Activated CD4-positive, alpha-beta T cell treated with anti-CD3 and anti-CD28 coated beads for 4 hours (primary cell): ENCODE results near the gene RETREG2.
A peak's percentile ranks its signal among the peaks of the same experiment; 100 is the strongest.
"Not testable (repeated sequence)": the region's sequence is repeated elsewhere in the genome, so short reads cannot be mapped to it uniquely, and the experiment has no call there.

Experiments used
- DNase-seq, 2 donors: peaks; one replicate each; pipeline ENCODE4 v3.0.0-alpha.2; 2020

The RETREG2 gene

DNA sequence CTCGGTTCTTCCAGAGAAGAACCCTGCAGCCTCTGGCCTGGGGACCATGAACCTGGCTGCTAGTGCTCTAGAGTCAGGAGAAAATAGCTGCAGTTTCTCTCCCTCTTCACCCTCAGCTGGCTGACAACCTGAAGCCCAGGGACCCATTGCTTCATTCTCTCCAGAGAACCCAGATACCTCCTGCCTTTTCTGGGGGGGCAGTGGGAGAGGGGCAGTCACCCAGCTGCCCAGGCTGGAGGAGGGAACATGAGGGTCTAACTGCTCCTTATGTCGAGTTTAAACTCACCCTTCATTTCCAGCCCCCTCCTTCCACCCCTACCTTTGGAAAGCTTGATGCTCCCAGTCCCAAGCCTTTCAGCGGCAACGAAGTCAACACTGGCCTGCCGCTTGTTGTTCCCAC lies 20.9 kb downstream of the RETREG2 start:
- DNase-seq: no peak

GRCh38 chr2:219199470-219200211 lies 21.6 kb downstream of the RETREG2 start:
- no peak for DNase-seq

- not testable (repeated sequence) for DNase-seq
These were observed 22.6 kb downstream of the RETREG2 start for GRCh38 chr2:219200502-219201326.

- DNase-seq: not testable (repeated sequence)
These were observed 23.3 kb downstream of the RETREG2 start for GRCh38 chr2:219201331-219201730.

DNA sequence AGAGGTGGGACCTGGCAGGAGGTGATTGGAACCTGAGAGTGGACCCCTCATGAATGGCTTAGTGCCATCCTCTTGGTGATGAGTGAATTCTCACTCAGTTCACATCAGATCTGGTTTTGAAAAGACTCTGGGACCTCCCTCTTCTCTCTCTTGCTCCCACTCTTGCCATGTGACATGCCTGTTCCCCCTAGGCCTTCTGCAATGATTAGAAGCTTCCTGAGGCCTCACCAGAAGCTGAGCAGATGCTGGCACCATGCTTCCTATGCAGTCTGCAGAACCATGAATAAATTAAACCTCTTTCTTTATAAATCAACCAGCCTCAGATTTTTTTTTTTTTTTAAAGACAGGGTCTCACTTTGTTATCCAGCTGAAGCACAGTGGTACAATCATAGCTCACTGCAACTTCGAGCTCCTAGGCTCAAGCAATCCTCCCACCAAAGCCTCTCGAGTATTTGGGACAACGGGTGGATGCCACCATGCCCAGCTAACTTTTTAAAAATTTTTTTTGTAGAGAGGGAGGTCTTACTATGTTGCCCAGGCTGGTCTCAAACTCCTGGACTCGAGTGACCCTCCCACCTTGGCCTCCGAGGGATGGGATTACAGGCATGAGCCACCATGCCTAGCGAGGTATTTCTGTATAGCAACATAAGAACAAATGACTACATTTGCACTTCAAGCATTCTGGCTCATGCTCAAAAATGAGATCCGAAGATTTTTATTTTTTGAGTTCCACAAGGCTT lies 26.5 kb downstream of the RETREG2 start:
- no peak for DNase-seq

- DNase-seq: no peak
These were observed 27.1 kb downstream of the RETREG2 start for GRCh38 chr2:219205165-219205538.

DNA sequence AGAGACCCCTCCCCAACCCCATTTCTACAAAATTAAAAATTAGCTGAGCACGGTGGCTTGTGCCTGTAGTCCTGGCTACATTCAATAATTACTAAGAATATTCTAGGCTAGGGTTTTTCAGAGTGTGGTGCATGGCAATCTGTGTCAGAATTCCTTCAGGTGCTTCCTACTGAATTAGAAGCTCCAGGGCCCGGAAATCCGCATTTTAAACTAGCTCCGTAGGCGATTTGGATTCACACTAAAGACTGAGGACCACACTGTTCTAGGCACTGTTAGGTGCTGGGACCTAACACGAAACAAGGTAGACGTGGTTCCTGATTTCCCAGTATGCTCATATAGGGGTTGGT lies 27.9 kb downstream of the RETREG2 start:
- DNase-seq: no peak

- peak; percentile 94 to 95 for DNase-seq
These were observed 28.5 kb downstream of the RETREG2 start, which contains the start of gene ZFAND2B for GRCh38 chr2:219206328-219207133. TSS of gene ZFAND2B (plus strand) at chr2:219206782. CDS start at chr2:219206988, 206 bp downstream.

DNA sequence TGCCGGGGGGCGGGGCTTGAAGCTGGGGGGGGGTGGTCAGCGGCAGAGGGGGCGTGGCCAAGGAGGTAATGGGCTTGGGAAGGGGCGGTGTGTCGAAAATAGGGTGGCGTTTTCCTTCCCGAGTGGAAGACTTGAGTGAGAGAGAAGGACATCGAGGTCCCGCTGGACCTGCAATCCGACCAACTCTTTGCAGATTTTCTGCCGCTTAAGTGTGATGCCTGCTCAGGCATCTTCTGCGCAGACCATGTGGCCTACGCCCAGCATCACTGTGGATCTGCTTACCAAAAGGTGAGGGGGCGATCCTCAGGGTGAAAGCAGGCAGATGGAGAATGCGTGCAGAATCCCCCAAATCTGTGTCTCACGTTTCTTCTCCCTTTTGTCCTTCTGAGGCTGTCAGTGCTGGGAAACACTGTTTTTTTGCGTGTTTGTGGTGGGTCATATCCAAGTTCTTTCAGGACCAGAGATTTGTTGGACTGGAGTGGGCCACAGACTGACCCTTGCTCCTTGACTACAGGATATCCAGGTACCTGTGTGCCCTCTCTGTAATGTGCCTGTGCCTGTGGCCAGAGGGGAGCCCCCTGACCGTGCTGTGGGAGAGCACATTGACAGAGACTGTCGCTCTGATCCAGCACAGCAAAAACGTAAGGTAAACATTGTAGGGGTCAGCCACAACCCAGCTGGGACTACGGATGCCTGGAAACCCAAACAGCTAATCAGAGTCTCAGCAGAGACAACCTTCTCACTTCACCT lies 29.2 kb downstream of the RETREG2 start:
- DNase-seq: no peak

DNA sequence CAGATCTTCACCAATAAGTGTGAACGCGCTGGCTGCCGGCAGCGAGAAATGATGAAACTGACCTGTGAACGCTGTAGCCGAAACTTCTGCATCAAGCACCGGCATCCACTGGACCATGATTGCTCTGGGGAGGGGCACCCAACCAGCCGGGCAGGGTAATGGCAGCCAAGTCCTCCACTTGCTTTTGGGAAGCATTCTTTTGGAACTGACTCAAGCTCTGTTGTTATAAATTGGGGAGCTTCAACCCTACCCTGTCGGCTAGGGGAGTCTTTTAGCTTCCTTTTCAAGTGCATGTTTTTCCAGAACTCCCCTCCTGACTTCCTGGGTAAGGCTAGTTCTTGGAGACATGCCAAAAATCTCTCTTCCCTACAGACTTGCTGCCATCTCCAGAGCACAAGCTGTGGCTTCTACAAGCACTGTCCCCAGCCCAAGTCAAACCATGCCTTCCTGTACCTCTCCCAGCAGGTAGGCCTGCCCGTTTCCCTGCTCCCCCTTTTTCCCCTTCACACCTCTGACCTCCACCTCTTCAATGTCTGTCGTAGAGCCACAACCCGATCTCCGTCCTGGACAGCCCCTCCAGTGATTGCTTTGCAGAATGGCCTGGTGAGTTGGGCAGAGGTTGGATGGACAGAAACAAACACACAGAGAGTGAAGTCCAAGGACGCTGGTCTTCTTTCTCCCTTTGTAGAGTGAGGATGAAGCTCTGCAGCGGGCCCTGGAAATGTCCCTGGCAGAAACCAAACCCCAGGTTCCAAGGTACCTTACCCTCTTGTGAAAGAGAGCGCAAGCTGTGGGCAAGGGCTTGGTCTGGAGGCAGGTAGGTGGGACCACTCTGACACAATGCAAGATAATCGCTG lies 30.0 kb downstream of the RETREG2 start:
- no peak for DNase-seq

DNA sequence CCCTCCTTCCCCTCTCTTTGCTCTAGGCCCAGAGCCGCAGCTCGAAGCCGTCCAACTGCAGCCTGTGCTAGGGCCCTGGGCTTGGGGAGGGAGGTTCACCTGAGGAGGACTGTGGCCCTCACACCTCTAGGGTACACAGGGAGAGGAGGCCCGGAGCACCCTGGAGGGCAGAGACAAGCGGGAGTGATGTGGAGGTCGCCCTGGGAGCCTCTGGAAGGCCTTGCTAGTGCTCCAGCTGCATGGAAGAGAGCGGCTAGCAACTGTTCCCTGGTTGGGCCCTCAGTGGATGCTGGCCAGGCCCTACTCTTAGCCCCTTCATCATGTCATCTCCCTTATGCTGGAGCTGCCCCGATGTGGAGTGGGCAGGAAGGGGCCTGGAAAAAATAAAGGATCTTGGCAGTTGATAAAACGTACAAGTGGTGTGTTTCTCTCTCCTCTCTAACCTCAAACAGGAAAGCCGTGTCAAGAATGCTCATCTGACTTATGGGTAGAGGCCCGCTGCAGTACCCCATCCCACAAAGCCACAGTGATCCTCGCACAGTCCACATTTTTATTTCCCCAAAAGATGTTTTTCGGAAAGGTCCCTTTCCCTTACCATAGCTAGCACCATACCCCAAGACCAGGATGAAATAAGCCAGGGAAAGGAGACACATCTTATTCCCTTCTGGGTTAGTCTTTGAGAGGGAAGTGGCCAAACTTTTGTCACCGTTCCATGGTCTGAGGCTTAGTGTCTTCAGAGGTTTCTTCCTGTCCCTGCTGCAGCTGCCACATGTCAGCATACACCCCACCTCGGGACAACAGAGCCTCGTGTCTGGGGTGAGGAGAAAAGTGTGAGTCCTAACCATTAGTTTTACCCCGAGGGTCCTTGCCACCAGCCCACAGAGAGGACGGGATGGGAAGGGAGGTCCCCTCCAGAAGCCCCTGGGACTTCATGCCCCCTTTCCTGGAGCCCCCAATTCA lies 31.4 kb downstream of the RETREG2 start:
- DNase-seq: no peak

DNA sequence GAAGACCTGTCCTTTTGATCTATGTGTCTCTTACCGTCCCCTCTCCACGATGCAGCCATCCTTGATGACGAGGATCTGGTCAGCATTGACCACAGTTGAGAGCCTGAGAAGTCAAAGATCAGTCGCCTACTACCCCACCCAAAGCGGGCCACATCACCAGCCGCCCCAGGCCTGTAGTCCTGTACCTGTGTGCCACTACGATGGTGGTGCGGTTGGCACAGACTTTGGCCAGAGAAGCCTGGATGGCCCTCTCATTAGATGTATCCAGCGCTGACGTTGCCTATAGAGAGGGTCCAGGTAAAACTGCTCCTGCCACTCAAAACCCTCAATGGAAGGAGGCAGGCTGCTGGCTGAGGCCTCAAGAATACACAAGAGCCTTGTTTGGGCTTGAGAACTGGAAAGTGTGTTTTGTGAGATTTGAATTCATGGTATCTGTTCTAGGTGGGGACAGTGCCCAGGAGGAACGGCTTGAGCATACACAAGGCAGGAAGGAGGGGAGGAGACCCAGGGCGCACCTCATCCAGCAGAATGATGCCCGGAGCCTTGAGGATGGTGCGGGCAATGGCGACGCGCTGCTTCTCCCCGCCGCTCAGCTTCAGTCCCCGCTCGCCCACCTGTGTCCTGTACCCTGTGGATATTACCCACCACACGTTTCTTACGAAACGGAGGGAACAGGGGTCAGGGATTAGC lies 32.3 kb downstream of the RETREG2 start:
- no peak for DNase-seq

- no peak for DNase-seq
These were observed 32.8 kb downstream of the RETREG2 start for GRCh38 chr2:219210886-219211362.

DNA sequence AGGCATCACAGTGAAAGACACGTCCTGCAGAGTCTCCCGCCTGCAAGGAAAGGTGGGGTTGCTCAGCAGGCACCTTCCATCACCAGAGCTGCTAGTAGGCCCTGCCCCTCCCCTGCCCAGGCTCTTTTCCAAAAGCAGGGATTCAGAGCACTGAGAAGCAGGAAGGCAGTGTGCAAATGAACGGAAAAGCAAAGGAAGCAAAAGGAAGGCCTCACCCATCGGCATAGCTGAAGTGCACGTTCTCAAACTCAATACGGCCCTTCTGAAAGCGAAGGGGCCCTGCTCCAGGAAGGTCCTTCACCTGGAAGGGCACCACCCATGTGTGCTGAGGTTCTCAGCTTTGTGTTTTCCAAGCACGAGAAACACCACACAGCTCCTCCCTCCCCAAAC lies 34.9 kb downstream of the RETREG2 start:
- DNase-seq: no peak

- DNase-seq: no peak
These were observed 35.5 kb downstream of the RETREG2 start for GRCh38 chr2:219213486-219214071.

- no peak for DNase-seq
These were observed 36.1 kb downstream of the RETREG2 start for GRCh38 chr2:219214141-219214540.

DNA sequence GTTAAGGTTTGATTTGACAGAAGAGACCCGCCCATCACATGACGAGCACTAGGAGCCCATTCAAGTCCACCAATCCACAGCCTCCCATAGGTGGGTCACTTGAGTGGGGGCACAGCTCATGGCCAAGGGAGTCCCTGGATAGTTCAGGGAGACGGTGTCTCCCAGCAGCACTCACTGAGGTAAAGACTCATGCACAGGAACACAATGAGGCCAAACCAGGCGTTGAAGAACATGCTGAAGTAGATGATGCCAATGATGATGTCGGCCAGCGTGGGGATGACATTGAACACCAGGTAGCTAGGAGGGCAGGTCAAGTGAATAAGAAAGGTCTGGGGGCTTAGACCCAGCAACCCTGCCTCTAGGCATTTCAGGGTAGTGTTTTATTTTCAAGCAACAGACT lies 36.7 kb downstream of the RETREG2 start:
- DNase-seq: no peak

DNA sequence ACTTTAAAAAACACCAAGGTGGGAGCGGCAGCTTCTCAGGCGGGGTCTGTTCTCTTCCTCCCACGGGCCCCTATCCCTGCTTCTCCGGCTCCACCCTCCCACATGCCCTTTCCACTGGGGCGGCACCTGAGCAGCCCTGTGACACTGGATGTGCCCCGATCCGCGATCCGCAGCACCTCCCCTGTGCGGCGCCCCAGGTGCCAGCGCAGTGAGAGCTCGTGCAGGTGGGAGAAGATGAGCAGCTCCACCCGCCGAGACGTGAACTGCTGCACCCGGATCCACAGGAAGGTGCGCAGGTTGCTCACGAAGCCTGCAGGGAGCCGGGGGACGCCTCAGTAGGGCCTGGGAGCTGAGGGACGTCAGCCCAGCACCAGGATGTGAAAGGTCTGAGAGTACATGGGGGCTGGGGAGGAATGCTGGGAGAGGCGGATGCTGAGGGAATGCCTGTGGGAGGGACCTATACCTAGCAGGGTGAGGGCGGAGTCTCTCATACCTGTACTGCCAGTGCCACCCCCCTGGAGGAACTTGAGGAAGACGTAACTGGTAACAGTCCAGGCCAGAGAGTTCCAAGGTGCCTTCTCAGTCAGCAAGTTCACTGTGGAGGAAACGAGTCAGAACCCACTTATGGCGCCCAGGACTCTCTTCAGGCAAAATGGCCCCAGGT lies 37.9 kb downstream of the RETREG2 start:
- no peak for DNase-seq
